CD4-positive, alpha-beta memory T cell (primary cell): ENCODE results near the gene ODF4. TPM values are rescaled to one million over a fixed set of nuclear protein-coding genes. Genes with fewer than 3 reads are reported as not detected.
"Not testable (repeated sequence)": the region's sequence is repeated elsewhere in the genome, so short reads cannot be mapped to it uniquely, and the experiment has no call there.

Experiments used
- CTCF ChIA-PET: fragments of 350-600 bp; sonication (Branson Sonifier 250); formaldehyde crosslinking; loops from one replicate; lab custom pipeline; 2021; ENCODE audit warnings: inconsistent platforms; ENCODE audit not compliant: partially characterized antibody; lab: Charles Lee
- POLR2A ChIA-PET: fragments of 350-600 bp; sonication (Branson Sonifier 250); formaldehyde crosslinking; loops from one replicate; lab custom pipeline; 2021; ENCODE audit not compliant: partially characterized antibody; lab: Charles Lee
- DNase-seq, 5 donors: peaks; one replicate each; pipeline versions ENCODE4 v3.0.0 to v3.0.0-alpha.2; 2020 to 2022; ENCODE audit warnings: mixed read lengths in 1 of 5
- H3K27ac ChIP-seq: one replicate; pipeline ENCODE4 v1.7.0; 2013; ENCODE audit warnings: low read depth, low read length
- H3K27me3 ChIP-seq: 2 replicates; pipeline ENCODE4 v1.7.0; 2013; ENCODE audit warnings: mild to moderate bottlenecking, low read length, moderate library complexity; ENCODE audit not compliant: insufficient read depth
- H3K36me3 ChIP-seq: 2 replicates; pipeline ENCODE4 v1.7.0; 2013; ENCODE audit warnings: mild to moderate bottlenecking, low read length, moderate library complexity; ENCODE audit not compliant: insufficient read depth
- H3K4me1 ChIP-seq: 2 replicates; pipeline ENCODE4 v1.7.0; 2013; ENCODE audit warnings: mild to moderate bottlenecking, low read length, moderate library complexity; ENCODE audit not compliant: insufficient read depth
- H3K4me3 ChIP-seq, 2 donors: one replicate each; pipeline ENCODE4 v1.7.0; 2013; ENCODE audit warnings: low read length in 2 of 2, mild to moderate bottlenecking in 1 of 2
- H3K9me3 ChIP-seq, 2 donors: one replicate each; pipeline ENCODE4 v1.7.0; 2013; ENCODE audit warnings: low read length in 2 of 2, control low read depth in 1 of 2; ENCODE audit not compliant: control insufficient read depth in 1 of 2
- H3K27ac Mint-ChIP-seq, 7 donors: one replicate each; pipeline ENCODE4 v1.8.0; 2020 to 2021; ENCODE audit warnings: mixed read lengths in 7 of 7, mild to moderate bottlenecking in 6 of 7, inconsistent platforms in 3 of 7, moderate library complexity in 3 of 7
- H3K27me3 Mint-ChIP-seq, 2 donors: one replicate each; pipeline ENCODE4 v1.8.0; 2020 to 2021; ENCODE audit warnings: mixed read lengths in 2 of 2
- H3K36me3 Mint-ChIP-seq, 2 donors: one replicate each; pipeline ENCODE4 v1.8.0; 2020 to 2021; ENCODE audit warnings: mixed read lengths in 2 of 2, inconsistent platforms in 1 of 2, mild to moderate bottlenecking in 1 of 2
- H3K4me1 Mint-ChIP-seq, 4 donors: one replicate each; pipeline ENCODE4 v1.8.0; 2020 to 2021; ENCODE audit warnings: mixed read lengths in 4 of 4, mild to moderate bottlenecking in 1 of 4
- H3K4me3 Mint-ChIP-seq, 8 donors: one replicate each; pipeline ENCODE4 v1.8.0; 2020 to 2021; ENCODE audit warnings: mixed read lengths in 8 of 8, mild to moderate bottlenecking in 7 of 8, moderate library complexity in 6 of 8, inconsistent platforms in 3 of 8
- H3K9me3 Mint-ChIP-seq, 8 donors: one replicate each; pipeline ENCODE4 v1.8.0; 2020 to 2021; ENCODE audit warnings: mixed read lengths in 8 of 8, mild to moderate bottlenecking in 5 of 8, inconsistent platforms in 3 of 8, moderate library complexity in 1 of 8
- intact Hi-C: fragments of 100-400 bp; cut with micrococcal nuclease; formaldehyde crosslinking; loops from one replicate; pipeline ENCODE4 v1.15.1; 2023
- polyA plus RNA-seq, 2 donors: library from polyadenylated mRNA; unstranded; fragments of 300-500 nt; fragmentation: Illumina TruSeq; gene quantifications; one replicate each; pipeline ENCODE4 v1.2.3, GENCODE V29; 2021
- total RNA-seq, 2 experiments: library from RNA; stranded (reverse); gene quantifications; one replicate each; pipeline ENCODE4 v1.2.3, GENCODE V29; 2021

Gene ODF4
- total and polyA plus RNA-seq, 4 experiments from 2014 or later: not detected

- POLR2A ChIA-PET: no interaction called here
- CTCF ChIA-PET: no interaction called here
- intact Hi-C loops: no loop called here
- H3K27me3 Mint-ChIP-seq: no peaks in the 10 kb centered on the region
- peak overlapping the region in 1 of 7 donors; percentile 68 for H3K27ac Mint-ChIP-seq
- Histone ChIP-seq H3K4me1 (no peaks in the 10 kb centered on the region), H3K27me3 (no peaks in the 10 kb centered on the region), H3K36me3 (peaks cover 17% of the 10 kb centered on the region), H3K4me3 (no peak overlapping the region), H3K27ac (no peak overlapping the region), H3K9me3 (no peaks in the 10 kb centered on the region)
- no peak overlapping the region for H3K4me3 Mint-ChIP-seq
- no peaks in the 10 kb centered on the region for H3K9me3 Mint-ChIP-seq
- H3K36me3 Mint-ChIP-seq: peaks cover 25 to 28% of the 10 kb centered on the region in 2 donors
- peaks cover 0 to 1% (median under 1%) of the 10 kb centered on the region in 4 donors for H3K4me1 Mint-ChIP-seq
- DNase-seq: no peak
Measured at GRCh38 chr17:8368193-8368592, 28.6 kb downstream of the ODF4 start.

GRCh38 chr17:8369944-8370343 is 30.3 kb downstream of the ODF4 start:
- no peaks in the 10 kb centered on the region for H3K4me1 ChIP-seq
- intact Hi-C loops: no loop called here
- no peak overlapping the region for H3K4me3 Mint-ChIP-seq
- no peak overlapping the region for H3K27ac ChIP-seq
- DNase-seq: no peak
- peaks cover 1 to 3% (median 2%) of the 10 kb centered on the region in 4 donors for H3K4me1 Mint-ChIP-seq
- H3K9me3 ChIP-seq: no peaks in the 10 kb centered on the region
- H3K27me3 Mint-ChIP-seq: no peaks in the 10 kb centered on the region
- ChIA-PET CTCF (no interaction called here), POLR2A (interaction anchor here (1.3 kb wide), 1 partner anchor 12 kb away, joined by 3 read pairs; no protein-coding TSS in a partner anchor)
- H3K36me3 ChIP-seq: peaks cover 17% of the 10 kb centered on the region
- no peak overlapping the region for H3K4me3 ChIP-seq
- H3K36me3 Mint-ChIP-seq: peaks cover 25 to 28% of the 10 kb centered on the region in 2 donors
- H3K9me3 Mint-ChIP-seq: no peaks in the 10 kb centered on the region
- H3K27me3 ChIP-seq: no peaks in the 10 kb centered on the region
- peak overlapping the region in 3 of 7 donors; percentile 3 to 38 (median 27) for H3K27ac Mint-ChIP-seq

- peaks cover 17% of the 10 kb centered on the region for H3K36me3 ChIP-seq
- ChIA-PET POLR2A (no interaction called here), CTCF (no interaction called here)
- Mint-ChIP-seq H3K4me3 (peak overlapping the region in 1 of 8 donors; percentile 8), H3K27ac (peak overlapping the region in 1 of 7 donors; percentile 10), H3K27me3 (no peaks in the 10 kb centered on the region), H3K36me3 (peaks cover 25 to 35% of the 10 kb centered on the region in 2 donors), H3K4me1 (peaks cover 10 to 21% (median 15%) of the 10 kb centered on the region in 4 donors), H3K9me3 (no peaks in the 10 kb centered on the region)
- no peak overlapping the region for H3K4me3 ChIP-seq
- peaks cover 13% of the 10 kb centered on the region for H3K4me1 ChIP-seq
- DNase-seq: no peak
- no peaks in the 10 kb centered on the region for H3K9me3 ChIP-seq
- no peaks in the 10 kb centered on the region for H3K27me3 ChIP-seq
- H3K27ac ChIP-seq: no peak overlapping the region
- intact Hi-C loops: no loop called here
Measured at GRCh38 chr17:8371786-8372185, 32.1 kb downstream of the ODF4 start.

GRCh38 chr17:8372422-8372821 is 32.8 kb downstream of the ODF4 start:
- no peaks in the 10 kb centered on the region for H3K9me3 Mint-ChIP-seq
- CTCF ChIA-PET: no interaction called here
- peaks cover 18% of the 10 kb centered on the region for H3K4me1 ChIP-seq
- DNase-seq: no peak
- H3K4me3 Mint-ChIP-seq: no peak overlapping the region
- peaks cover 28 to 41% of the 10 kb centered on the region in 2 donors for H3K36me3 Mint-ChIP-seq
- no peak overlapping the region for H3K27ac ChIP-seq
- no peak overlapping the region for H3K27ac Mint-ChIP-seq
- H3K27me3 Mint-ChIP-seq: no peaks in the 10 kb centered on the region
- no peaks in the 10 kb centered on the region for H3K9me3 ChIP-seq
- H3K27me3 ChIP-seq: no peaks in the 10 kb centered on the region
- peaks cover 10 to 28% (median 19%) of the 10 kb centered on the region in 4 donors for H3K4me1 Mint-ChIP-seq
- H3K4me3 ChIP-seq: no peak overlapping the region
- intact Hi-C loops: no loop called here
- H3K36me3 ChIP-seq: peaks cover 21% of the 10 kb centered on the region
- POLR2A ChIA-PET: no interaction called here

GRCh38 chr17:8373856-8374255 is 34.2 kb downstream of the ODF4 start:
- peaks cover 34 to 54% of the 10 kb centered on the region in 2 donors for H3K36me3 Mint-ChIP-seq
- H3K27me3 Mint-ChIP-seq, H3K9me3 ChIP-seq, H3K4me3 Mint-ChIP-seq, H3K4me3 ChIP-seq, CTCF ChIA-PET, H3K9me3 Mint-ChIP-seq, POLR2A ChIA-PET, intact Hi-C loops, H3K27me3 ChIP-seq, DNase-seq, H3K27ac Mint-ChIP-seq, H3K27ac ChIP-seq: not testable (repeated sequence)
- H3K36me3 ChIP-seq: peaks cover 34% of the 10 kb centered on the region
- H3K4me1 Mint-ChIP-seq: peaks cover 15 to 40% (median 27%) of the 10 kb centered on the region in 4 donors
- peaks cover 18% of the 10 kb centered on the region for H3K4me1 ChIP-seq

- no peaks in the 10 kb centered on the region for H3K9me3 ChIP-seq
- no peaks in the 10 kb centered on the region for H3K27me3 Mint-ChIP-seq
- H3K9me3 Mint-ChIP-seq: no peaks in the 10 kb centered on the region
- no peaks in the 10 kb centered on the region for H3K27me3 ChIP-seq
- peaks cover 37% of the 10 kb centered on the region for H3K4me1 ChIP-seq
- peaks cover 41% of the 10 kb centered on the region for H3K36me3 ChIP-seq
- DNase-seq: no peak
- intact Hi-C loops: loop anchor here (5.0 kb wide), 1 partner anchor 238 kb away; no protein-coding TSS in a partner anchor
- peak overlapping the region; percentile 85 for H3K27ac ChIP-seq
- H3K4me1 Mint-ChIP-seq: peaks cover 23 to 59% (median 42%) of the 10 kb centered on the region in 4 donors
- H3K27ac Mint-ChIP-seq: peak overlapping the region; percentile 87 to 93 (median 92)
- ChIA-PET CTCF (interaction anchor here (0.7 to 2.0 kb wide), 11 partner anchors 12 to 622 kb away, joined by 3 to 11 read pairs (median 4); partner anchors contain the start of gene SLC25A35), POLR2A (interaction anchor here (0.6 to 2.3 kb wide), 9 partner anchors 8 to 370 kb away, joined by 3 to 18 read pairs (median 4); partner anchors contain the start of genes NDEL1 and SLC25A35)
- peak overlapping the region; percentile 86 to 97 for H3K4me3 ChIP-seq
- H3K4me3 Mint-ChIP-seq: peak overlapping the region; percentile 88 to 91 (median 90)
- peaks cover 36 to 56% of the 10 kb centered on the region in 2 donors for H3K36me3 Mint-ChIP-seq
Measured at GRCh38 chr17:8375738-8376259, 36.2 kb downstream of the ODF4 start.

GRCh38 chr17:8376271-8377067 is 36.8 kb downstream of the ODF4 start, which contains the start of gene KRABD2:
Gene KRABD2, minus strand, starts transcription at chr17:8376704.
- no peaks in the 10 kb centered on the region for H3K27me3 Mint-ChIP-seq
- CTCF ChIA-PET: interaction anchor here (0.6 to 2.1 kb wide), 19 partner anchors 11 to 580 kb away, joined by 3 to 11 read pairs (median 4); partner anchors contain the start of gene SLC25A35
- H3K36me3 Mint-ChIP-seq: peaks cover 39 to 59% of the 10 kb centered on the region in 2 donors
- peak within 1 kb of the TSS; percentile 88 to 91 (median 90) for H3K4me3 Mint-ChIP-seq
- POLR2A ChIA-PET: interaction anchor here (0.8 to 2.3 kb wide), 10 partner anchors 10 to 690 kb away, joined by 3 to 18 read pairs (median 4); partner anchors contain the start of genes CTC1, NDEL1 and SLC25A35
- peaks cover 44% of the 10 kb centered on the region for H3K36me3 ChIP-seq
- no peaks in the 10 kb centered on the region for H3K9me3 ChIP-seq
- H3K4me1 Mint-ChIP-seq: peaks cover 28 to 66% (median 47%) of the 10 kb centered on the region in 4 donors
- DNase-seq: peak; percentile 84 to 91 (median 86)
- H3K4me3 ChIP-seq: peak within 1 kb of the TSS; percentile 86 to 97
- peaks cover 43% of the 10 kb centered on the region for H3K4me1 ChIP-seq
- peak within 1 kb of the TSS; percentile 85 for H3K27ac ChIP-seq
- intact Hi-C loops: loop anchor here (5.0 kb wide), 1 partner anchor 239 kb away; no protein-coding TSS in a partner anchor
- H3K27me3 ChIP-seq: no peaks in the 10 kb centered on the region
- no peaks in the 10 kb centered on the region for H3K9me3 Mint-ChIP-seq
- H3K27ac Mint-ChIP-seq: peak within 1 kb of the TSS; percentile 87 to 93 (median 92)
